GM18498 (cell line): ENCODE results near the gene ESRRB.

Experiments
- ATAC-seq: cut with Tn5 transposase; IDR thresholded peaks from one replicate; pipeline ENCODE4 v1.9.1; 2021; ENCODE audit warnings: mild to moderate bottlenecking, moderate library complexity; ENCODE audit not compliant: unreplicated experiment

The ESRRB gene

DNA sequence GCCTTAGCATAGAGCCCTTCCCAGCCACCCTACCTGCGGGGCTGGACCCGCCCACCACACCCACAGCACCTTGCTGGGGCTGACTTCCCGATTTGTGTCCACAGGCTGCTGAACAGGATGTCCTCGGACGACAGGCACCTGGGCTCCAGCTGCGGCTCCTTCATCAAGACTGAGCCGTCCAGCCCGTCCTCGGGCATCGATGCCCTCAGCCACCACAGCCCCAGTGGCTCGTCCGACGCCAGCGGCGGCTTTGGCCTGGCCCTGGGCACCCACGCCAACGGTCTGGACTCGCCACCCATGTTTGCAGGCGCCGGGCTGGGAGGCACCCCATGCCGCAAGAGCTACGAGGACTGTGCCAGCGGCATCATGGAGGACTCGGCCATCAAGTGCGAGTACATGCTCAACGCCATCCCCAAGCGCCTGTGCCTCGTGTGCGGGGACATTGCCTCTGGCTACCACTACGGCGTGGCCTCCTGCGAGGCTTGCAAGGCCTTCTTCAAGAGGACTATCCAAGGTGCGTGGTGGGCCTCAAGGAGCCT is 63.4 kb downstream of the ESRRB start:
- ATAC-seq: no peak

DNA sequence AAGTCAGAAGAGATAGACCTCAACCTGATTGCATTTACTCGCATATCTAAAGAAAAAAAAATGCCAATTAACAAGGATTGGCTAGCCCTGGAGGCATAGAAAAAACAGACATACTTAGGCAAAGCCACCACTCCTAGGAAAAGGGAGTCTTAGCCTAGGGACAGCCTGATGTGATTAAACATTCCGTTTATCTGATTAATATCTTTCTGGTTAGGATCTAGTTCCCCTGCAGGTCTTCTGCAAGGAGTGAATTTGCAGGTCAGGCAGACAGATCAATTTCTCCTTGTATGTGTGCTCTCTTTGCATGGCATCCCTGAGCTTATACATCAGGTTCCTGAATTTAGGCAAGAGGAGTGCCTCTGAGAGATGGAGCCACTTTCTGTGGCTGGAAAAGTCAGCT is 70.5 kb downstream of the ESRRB start:
- ATAC-seq: no peak

DNA sequence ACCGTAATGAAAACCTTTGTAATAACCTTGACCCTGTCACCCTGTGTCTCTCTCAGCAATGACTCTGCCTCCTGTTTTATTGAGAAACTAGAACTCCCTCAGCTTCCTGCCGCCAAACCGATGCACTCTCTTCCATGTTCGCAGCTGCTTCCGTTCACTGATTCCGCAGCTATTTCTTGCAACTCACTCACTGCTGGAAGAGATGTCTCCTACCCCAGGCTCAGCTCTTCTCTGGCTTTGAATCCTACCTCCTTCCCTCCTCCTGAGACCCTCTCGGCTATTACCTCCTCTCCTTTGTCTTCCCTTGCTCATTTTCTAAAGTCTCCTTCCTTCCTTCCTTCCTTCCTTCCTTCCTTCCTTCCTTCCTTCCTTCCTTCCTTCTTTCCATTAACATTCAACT is 71.0 kb downstream of the ESRRB start:
- no peak for ATAC-seq

DNA sequence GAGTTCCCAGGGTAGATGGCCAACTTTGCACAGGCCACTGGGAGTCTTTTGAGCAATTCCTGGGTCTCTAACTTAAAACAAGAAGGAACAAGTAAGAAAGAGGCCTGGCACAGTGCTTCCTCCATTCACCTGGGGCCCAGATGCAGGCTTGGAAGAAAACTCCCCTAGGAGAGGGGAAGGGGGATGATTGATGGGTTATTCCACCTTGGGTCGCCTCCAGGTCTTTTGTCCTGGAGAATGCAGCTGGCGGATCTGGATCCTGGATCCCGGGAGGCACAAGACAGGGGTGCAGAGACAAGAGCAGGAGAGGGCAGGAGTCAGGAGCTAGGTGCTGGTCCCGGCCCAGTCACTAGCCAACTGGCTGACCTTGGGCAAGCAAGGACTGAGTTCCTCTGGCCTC is 74.5 kb downstream of the ESRRB start:
- no peak for ATAC-seq

DNA sequence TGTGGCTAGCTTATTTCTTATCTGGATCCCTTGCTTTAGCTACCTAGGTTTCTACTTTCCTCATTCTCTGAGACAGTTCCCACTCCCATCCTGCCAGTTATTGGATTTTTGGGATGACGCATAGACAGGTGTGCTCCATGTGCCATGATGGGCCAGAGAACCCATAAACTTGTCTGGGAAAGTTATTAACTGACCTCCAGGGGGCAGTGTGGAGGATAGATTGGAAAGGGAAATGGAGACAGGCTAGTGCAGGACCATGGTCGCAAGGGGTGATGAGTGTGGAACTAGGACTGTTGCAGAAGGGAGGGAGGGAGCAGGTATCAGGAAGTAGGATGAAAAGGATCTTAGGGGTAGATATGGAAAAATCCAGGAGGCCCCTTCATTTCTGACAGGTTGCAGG is 80.3 kb downstream of the ESRRB start:
- no peak for ATAC-seq

DNA sequence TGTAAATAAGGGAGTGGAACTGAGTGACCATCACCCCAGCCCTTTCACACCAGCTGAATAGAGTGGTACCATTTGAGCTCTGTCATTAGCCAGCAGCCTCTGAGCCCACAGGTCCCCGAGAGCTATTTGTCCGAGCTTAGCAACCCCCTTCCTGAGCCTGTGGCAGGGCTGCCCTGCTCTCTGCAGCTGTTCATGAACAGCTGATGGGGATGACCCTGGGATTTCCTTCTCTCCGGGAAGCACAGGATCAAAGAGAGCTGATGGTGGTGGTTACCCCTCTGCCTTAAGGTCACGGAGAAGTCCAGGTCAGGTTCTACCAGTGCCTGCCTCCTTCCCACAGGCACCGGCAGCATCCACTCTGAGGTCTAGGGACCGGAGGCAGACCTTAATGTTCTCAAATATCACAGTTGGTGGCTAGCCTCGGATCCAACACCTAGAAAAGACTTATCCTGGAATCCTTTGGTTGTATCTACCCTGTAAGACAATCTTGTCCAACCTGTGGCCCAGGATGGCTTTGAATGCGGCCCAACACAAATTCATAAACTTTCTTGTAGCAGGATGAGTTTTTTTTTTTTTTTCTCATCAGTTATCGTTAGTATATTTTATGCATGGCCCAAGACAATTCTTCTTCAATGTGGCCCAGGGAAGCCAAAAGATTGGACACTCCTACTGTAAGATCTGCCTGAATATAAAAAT is 81.1 kb downstream of the ESRRB start:
- ATAC-seq: no peak

DNA sequence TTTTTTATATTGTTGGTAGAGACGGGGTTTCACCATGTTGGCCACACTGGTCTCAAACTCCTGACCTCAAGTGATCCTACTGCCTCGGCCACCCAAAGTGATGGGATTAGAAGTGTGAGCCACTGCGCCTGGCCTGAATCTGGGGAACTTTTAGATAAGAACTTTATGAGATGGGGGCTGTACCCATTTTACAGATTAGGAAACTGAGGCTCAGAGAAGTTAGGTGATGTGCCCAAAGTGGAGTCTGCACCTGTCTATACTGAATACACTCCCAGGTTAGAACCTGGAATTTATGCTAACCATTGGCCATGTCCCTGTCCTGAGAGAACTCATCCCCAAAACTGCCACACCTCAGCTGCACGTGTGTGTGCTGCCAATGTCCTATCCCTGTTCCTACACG is 81.9 kb downstream of the ESRRB start:
- no peak for ATAC-seq

DNA sequence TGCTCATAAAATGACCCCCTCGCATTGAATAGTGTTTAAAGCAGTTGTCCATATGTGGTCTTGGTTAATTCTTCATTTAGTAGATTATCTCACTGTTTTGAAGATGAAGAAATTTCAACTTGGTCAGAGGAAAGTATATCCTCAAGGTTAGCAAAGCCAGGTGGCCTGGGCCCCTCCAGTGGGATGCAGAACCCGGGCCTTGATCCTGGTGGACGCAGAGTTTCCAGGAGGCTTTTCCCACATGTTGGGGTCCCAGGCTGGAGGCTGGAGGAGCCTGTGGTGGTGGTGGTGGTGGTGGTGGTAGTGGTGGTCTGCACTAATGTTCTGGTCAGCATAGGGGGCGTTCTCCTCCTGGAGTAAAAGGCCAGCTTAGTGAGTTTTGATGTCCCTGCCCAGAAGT is 85.9 kb downstream of the ESRRB start:
- ATAC-seq: no peak

DNA sequence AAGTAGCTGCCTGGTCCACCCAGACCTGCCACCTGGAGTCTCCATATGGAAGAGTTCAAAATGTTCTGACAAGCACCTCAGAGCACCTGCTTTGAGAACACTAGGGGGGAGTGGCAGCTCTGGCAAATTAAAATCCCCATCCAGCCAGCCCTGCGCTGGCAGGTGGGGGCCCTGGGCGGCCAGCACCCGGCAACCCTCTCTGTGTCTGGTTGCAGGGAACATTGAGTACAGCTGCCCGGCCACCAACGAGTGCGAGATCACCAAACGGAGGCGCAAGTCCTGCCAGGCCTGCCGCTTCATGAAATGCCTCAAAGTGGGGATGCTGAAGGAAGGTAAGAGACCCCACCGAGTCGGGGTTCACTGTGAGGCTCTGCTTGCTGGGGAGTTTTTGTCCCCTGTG is 86.4 kb downstream of the ESRRB start:
- no peak for ATAC-seq

DNA sequence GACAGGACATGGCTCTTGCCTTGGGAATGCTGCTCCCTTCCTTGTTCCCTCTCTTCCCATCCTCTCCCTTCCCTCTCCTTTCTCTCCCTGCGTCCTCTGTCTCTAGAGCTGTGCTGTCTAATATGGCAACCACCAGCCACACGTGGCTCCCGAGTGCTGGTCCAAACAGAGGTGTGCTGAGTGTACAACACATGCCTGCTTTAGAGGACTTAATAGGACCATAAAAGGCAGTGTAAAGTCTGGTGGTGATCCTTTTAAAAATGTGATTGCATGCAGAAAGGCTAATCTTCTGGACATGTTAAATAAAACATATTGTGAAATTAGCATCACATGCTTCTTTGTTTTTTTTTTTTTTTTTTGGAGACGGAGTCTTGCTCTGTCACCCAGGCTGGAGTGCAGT is 87.2 kb downstream of the ESRRB start:
- ATAC-seq: no peak

DNA sequence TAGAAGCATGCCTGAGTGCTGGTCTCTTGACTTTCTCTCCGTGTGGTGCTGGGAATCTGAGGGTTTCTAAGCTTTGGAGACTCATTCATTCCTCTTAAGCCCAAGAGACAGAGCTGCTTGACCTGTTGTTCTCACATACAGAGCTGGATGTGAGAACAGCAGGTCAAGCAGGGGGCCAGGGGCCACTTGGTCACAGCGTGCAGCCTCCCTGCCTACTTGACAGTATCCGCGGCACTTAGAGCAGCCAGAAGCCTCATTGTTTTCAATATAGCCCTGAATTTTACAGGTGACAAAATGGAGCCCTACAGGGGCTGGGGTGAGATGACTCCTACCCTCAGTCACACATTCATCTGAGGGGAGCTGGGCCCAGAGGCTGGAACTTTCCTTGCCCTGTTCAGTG is 88.9 kb downstream of the ESRRB start:
- ATAC-seq: no peak

DNA sequence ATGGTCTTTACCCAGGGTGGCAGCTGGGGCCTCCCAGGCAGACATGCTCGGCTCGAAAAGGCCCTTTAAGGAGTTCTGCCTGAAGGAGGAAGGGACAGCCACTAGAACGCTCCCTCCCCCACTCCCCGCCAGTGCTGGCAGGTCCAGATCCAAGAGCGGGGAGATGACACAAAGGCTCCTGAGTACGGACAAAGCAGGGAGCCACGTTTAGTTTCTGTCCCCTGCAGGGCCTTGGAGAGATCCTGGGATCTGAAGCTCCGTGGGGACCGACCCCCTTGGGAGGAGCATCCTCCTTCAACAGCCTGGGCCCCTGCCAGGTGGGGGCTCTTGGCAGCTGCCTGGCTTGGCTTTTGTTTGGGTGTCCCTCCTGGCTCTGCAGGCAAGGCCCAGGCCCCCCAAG is 89.7 kb downstream of the ESRRB start:
- no peak for ATAC-seq

DNA sequence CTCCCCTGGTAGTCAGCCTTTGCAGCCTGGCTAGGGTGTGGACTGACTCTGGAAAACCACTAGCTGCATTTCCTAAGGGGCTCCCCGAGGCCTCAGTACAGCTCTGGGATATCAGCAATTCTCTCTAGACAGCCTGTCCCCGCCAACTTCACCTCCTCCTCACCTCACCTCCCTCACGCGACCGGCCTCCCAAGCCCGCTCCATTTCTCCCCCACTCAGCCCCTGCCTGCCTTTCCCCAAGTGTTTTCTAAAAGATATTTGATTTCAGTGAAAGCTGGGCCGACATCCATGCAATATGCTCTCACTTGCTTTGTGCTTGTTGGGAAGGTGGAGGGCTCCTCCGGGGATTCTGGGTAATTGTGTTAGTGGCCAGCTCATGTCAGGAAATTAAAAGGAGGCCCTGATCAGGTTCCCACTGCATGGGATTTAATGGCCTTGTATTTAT is 91.8 kb downstream of the ESRRB start:
- no peak for ATAC-seq

DNA sequence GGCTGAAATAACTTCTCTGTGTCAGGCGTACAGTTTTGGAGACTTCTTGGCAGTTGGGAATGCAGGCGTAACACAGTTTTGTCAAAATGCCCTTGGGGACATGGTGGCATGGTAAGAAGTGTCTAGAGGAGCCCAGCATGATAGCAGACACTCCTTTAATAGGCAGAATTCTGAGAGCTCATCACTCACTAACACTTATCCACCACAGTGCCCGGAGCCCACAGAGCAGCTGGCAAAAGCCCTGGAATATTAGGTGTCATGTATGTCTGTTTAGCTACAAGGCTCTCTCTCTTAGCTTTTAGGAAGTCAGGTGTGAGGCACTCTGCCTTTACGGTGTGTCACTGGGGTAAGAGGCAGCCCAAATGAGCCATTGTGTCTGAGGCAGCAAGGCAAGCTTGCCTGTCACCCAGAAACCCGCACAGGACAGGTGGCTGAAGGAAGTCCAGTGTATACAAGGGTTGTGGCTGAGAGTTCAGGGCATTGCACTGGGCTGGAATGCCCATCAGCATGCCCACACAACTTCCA is 96.3 kb downstream of the ESRRB start:
- ATAC-seq: no peak

DNA sequence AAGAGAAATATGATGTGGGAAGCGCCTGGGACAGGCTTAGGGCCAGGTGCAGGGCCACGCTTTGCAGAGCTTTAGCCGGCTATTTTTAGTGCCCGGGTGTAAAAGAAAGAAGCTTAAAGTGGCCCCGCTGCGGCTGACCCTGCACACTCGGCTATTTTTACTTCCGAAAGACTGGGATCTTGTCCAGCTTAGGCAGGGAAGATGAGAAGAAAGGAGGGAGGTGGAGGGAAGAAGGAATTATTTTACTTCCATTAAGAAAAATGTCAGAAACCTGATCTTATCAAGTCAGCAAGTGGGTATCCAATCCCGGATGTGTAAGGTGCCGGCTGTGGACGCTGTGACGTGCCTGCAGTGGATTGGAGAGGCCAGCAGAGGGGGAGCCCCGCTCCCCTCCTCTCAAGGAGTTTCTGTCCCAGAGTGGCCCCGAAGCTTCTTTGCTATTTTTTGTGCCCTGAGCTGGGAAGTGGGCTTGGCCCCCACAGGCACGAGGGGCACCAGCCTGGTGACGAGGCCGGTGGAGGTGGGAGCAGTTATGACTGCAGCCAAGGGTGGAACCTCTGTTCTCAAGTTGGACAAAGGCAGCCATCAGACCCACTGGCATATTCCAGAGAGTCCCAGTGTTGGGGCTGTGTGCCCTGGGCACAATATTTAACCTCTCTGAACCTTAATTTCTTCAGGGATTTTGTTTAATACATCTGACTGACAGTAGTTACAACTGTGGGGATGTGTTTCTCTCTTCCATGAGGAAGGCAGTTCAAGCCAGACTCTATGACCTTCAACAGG is 97.7 kb downstream of the ESRRB start:
- no peak for ATAC-seq

DNA sequence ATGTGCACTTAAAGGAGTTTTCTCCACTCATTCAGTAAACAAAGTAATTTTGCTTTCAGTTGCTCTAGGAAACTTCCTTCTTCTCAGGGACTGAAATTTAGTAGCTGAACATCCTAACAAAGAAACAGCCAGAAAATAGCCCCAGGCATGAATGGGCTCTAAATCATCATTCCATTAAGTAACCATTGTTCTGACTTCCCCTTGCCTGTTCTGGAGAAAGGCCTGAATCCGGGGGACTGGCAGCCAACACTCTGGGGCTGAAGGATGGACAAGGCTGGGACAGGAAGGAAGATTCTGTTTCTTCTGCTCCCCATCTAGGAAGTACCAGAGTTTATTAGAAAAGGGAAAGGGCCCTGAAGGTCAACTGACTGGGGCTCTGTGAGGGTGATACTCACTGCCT is 104.5 kb downstream of the ESRRB start:
- no peak for ATAC-seq

DNA sequence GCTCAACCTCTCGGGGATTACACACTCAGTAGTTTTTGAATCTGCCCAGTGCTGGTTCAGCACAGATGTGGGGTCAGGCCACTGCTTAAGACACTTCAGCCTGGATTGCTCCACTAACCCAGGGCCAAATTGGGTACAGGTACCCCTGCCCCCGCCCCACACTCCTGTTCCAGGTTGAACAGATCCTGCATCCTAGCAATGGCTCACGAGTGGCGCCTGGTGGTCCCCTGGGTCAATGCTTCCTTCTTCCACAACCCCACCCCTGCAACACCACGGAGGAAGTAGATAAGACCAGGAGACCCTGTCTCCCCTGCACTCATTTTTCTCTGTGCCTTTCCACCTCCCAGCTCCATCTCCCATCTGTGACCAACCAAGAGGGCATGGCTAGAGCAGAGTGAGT is 108.4 kb downstream of the ESRRB start:
- ATAC-seq: no peak

DNA sequence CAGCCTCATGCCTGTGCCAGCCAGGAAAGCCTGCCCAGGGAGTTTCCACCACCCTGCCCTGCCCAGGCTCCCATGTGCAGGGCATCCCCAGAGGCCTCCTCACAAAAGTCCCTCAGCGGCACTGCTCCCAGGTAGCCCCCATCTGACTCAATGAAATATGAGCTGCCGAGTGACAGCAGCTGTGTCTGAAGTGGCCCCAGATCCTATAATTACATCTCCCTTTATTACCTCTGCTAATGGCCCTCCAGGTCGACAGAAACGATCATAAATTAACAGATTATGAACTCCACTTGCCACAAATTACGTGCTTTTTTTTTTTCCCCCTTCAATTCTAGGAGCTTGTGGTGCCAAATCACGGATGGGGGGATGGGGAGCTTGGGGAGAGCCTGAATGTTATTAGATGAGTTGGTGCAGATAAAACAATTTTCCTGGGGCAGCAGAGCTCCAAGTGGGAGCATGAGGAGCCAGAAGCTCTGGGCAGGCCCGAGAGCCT is 110.4 kb downstream of the ESRRB start:
- no peak for ATAC-seq

DNA sequence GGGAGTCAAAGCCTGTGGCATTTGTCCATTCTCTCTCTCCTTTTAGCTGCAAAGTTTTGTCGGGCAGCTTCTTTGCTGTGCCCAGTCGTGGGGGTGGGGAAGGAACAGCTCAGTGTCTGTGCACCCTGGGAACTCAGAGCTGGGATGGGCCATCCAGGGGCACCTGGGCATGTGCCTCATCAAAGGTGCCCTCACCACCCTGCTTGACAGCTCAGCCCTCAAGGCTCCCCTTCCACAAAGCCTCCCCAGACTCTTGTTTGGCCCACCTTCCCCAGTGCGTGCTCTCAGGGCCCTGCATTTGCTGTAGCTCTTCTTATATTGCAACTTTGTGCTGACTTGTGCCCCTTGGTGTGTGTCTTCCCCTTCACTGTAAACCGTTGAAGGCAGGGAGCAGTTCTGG is 112.6 kb downstream of the ESRRB start:
- ATAC-seq: no peak

DNA sequence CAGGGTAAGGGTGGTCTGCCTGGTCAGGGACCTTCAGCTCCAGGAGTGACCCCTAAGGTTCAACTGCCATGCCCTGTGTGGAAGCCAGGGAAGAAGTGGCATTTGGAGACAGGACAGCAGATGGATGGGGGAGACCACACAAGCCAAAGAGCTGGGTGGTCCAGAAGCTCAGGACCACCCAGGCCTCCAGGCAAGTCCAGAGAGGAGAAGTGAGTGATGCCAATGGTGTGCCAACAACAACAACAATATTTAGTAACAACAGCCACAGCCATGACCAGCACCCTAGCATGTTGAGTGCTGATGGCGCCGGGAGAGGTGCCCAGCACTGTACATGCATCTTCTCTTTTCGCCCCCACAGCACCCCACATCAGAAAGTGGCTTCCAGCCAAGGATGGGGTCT is 113.7 kb downstream of the ESRRB start:
- ATAC-seq: no peak

DNA sequence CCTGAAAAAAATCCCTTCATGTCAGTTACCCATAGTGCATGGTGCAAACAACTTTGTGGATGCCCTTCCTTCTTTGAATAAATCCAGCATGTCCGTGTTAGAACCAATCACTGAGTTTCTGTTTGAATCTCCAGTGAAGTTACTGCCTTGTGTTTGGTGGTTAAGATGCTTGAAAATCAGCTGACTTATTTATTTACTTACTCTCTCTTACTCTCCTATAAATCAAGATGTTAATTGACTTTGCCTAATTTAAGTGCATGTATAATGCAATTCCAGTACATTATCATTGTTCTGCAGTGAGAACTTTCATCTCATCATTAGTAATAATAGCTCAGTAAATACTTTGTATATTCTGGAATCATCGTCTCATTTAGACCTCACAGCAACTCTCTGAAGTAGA is 114.2 kb downstream of the ESRRB start:
- ATAC-seq: no peak

DNA sequence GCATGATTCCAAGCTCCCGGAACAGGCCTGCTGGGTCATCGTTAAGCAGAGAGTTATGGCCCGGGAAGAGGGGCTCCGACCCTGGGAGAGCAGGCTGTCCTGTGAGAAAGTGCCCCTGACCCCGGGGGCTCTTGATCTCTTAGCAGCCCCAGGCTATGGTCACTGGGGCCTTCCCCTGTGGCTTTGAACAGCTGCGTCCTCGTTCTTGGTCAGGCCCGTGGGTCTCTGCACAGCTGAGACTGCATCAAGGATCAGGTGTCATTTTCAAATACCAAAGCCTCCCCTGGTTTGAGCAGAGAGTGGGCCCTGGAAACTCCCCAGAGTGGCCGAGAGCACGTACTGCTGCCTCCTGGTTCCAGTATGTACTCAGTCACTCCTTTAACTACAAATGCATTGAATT is 114.8 kb downstream of the ESRRB start:
- no peak for ATAC-seq
